ENCODE data around the gene SGMS1.

Gene SGMS1

DNA sequence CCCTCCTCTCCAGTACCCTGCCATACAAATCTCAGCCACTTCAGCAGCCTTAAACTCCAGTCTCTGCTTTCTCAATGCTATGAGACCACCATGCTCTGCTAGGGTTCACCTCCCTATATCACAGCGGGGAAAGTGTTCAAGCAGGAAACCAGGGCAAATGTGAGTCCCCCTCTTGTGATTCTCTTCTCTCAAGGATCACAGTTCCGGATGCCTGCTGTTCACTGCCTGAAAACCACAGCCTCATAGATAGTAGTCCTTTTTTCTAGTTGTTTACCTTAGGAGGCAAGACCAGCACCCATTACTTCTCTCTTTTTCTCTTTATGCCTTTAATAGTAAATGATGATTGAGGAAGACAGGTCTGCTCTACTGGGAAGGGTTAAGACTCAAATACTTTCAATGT, 100.8 kb downstream of the SGMS1 start:
- Mint-ChIP-seq H3K27me3 (ENCODE audit: low read depth) (peaks cover 4% of the 10 kb centered on the region), H3K4me1 (no peaks in the 10 kb centered on the region), H3K9me3 (no peaks in the 10 kb centered on the region), H3K27ac (no peak overlapping the region), H3K36me3 (ENCODE audit: low read depth) (no peaks in the 10 kb centered on the region), H3K4me3 (no peak overlapping the region)
- TF ChIP-seq, protein P1, sequence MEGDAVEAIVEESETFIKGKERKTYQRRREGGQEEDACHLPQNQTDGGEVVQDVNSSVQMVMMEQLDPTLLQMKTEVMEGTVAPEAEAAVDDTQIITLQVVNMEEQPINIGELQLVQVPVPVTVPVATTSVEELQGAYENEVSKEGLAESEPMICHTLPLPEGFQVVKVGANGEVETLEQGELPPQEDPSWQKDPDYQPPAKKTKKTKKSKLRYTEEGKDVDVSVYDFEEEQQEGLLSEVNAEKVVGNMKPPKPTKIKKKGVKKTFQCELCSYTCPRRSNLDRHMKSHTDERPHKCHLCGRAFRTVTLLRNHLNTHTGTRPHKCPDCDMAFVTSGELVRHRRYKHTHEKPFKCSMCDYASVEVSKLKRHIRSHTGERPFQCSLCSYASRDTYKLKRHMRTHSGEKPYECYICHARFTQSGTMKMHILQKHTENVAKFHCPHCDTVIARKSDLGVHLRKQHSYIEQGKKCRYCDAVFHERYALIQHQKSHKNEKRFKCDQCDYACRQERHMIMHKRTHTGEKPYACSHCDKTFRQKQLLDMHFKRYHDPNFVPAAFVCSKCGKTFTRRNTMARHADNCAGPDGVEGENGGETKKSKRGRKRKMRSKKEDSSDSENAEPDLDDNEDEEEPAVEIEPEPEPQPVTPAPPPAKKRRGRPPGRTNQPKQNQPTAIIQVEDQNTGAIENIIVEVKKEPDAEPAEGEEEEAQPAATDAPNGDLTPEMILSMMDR (IDR thresholded peaks at IDR 0.05; ENCODE audit: unreplicated experiment in 3 of 3): no peak

DNA sequence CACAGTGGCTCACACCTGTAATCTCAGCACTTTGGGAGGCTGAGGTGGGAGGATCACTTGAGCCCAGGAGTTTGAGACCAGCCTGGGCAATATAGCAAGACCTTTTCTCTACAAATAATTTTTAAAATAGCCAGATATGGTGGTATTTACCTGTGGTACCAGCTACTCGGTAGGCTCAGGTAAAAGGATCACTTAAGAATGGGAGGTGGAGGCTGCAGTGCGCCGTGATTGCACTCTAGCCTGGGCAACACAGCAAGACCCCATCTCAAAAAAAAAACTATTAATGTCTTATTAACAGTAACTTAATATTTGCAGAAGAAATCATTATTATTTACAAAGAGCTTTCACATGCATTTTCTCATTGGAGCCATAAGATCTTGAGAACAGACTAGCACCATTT, 103.6 kb downstream of the SGMS1 start:
- Mint-ChIP-seq H3K27ac (no peak overlapping the region), H3K27me3 (ENCODE audit: low read depth) (peaks cover 8% of the 10 kb centered on the region), H3K36me3 (ENCODE audit: low read depth) (no peaks in the 10 kb centered on the region), H3K4me1 (no peaks in the 10 kb centered on the region), H3K4me3 (no peak overlapping the region), H3K9me3 (no peaks in the 10 kb centered on the region)
- TF ChIP-seq, protein P1 (IDR thresholded peaks at IDR 0.05; ENCODE audit: unreplicated experiment in 3 of 3): no peak

DNA sequence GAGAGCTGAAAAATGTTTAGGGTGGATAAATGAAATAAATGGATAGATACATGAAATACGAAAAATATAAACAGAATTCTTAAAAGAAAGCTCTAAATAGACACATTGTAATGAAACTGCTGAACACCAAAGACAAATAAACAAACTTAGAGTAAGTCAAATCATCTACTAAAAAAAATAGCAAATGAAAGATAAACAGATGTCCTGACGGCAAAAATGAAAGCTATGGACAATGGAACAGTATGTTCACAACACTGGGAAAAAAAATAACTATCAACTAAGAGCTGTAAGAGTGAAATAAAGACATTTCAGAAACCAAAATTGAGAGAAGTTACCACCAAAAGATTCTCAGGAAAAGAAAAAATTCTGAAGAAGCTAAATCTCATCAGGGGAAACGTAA, 106.1 kb downstream of the SGMS1 start:
- Mint-ChIP-seq H3K27ac (no peak overlapping the region), H3K4me1 (no peaks in the 10 kb centered on the region), H3K4me3 (no peak overlapping the region), H3K27me3 (ENCODE audit: low read depth) (peaks cover 8% of the 10 kb centered on the region), H3K36me3 (ENCODE audit: low read depth) (no peaks in the 10 kb centered on the region), H3K9me3 (no peaks in the 10 kb centered on the region)
- TF ChIP-seq, protein P1 (IDR thresholded peaks at IDR 0.05; ENCODE audit: unreplicated experiment in 3 of 3): no peak

DNA sequence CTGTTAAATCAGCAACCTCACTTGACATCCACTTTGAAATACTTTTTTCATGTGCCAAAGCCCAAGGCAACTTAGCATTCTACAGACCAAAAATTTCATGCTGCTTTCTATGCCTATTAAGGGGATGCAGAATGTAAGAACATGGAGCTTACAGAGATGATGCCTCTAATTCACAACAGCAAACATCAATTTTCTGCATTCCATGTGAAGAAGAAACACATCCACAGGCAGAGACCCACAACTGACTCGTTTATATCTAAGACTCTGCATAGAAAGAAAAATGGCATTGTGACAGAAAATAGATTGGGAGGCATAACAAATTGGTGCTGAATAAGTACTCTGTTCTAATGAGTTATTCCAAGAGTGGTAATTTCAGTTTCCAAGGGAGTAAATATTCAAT, 107.6 kb downstream of the SGMS1 start:
- H3K27ac Mint-ChIP-seq: no peak overlapping the region
- TF ChIP-seq, protein P1 (IDR thresholded peaks at IDR 0.05; ENCODE audit: unreplicated experiment in 3 of 3): no peak

DNA sequence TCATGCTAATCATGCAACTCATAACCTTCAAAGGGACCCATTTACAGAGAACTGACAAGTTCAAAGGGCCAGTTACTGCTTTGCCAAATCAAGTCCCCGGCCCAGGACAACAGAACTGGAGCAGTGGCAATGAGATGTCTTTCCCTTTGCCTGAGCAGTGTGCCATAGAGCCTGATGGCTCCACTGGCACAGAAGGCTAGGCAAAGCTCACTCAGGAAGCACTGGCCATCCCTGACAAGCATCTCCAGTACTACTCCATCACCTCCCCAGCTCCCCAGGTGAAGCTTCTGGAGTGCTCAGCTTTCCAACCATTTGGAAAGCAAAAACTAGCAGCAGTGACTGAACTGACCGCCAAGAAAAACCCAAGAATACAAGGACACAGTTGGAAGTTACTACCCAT, 108.3 kb downstream of the SGMS1 start:
- Mint-ChIP-seq H3K27me3 (ENCODE audit: low read depth) (peaks cover 8% of the 10 kb centered on the region), H3K27ac (no peak overlapping the region), H3K4me3 (no peak overlapping the region), H3K4me1 (peaks cover 18% of the 10 kb centered on the region), H3K36me3 (ENCODE audit: low read depth) (no peaks in the 10 kb centered on the region), H3K9me3 (no peaks in the 10 kb centered on the region)
- TF ChIP-seq, protein P1 (IDR thresholded peaks at IDR 0.05; ENCODE audit: unreplicated experiment in 3 of 3): no peak

More for the DNA sequence above, 107.6 kb downstream of the SGMS1 start:
- Mint-ChIP-seq H3K4me3 (no peak overlapping the region), H3K27me3 (ENCODE audit: low read depth) (peaks cover 8% of the 10 kb centered on the region), H3K9me3 (no peaks in the 10 kb centered on the region), H3K4me1 (peaks cover 10% of the 10 kb centered on the region), H3K36me3 (ENCODE audit: low read depth) (no peaks in the 10 kb centered on the region)

DNA sequence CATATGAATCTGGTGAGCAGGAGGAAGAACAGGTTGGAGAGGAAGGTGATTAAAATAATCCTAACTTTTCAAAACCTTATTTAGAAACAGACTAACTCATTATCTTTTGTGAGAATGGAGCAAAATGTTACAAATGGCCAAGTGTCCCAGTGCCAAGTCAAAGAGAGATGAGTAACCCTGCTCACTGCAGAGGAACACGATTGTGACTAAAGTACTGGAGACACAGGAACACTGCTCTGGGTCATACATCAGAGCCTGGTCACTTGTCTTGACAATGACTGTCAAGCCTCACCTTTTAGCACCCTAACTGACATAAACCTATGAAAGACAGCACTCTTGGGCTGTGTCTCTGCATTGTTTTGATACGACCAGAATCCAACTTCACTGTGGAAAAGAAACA, 108.8 kb downstream of the SGMS1 start:
- TF ChIP-seq, protein P1 (IDR thresholded peaks at IDR 0.05; ENCODE audit: unreplicated experiment in 3 of 3): no peak

More for the DNA sequence above, 108.8 kb downstream of the SGMS1 start:
- no peak overlapping the region for H3K4me3 Mint-ChIP-seq
- H3K27me3 Mint-ChIP-seq (ENCODE audit: low read depth): peaks cover 8% of the 10 kb centered on the region
- H3K27ac Mint-ChIP-seq: no peak overlapping the region
- H3K9me3 Mint-ChIP-seq: no peaks in the 10 kb centered on the region
- peaks cover 20% of the 10 kb centered on the region for H3K4me1 Mint-ChIP-seq
- no peaks in the 10 kb centered on the region for H3K36me3 Mint-ChIP-seq (ENCODE audit: low read depth)
